HG02642 (cell line): Measurements from ENCODE around the gene CCDC167.
A peak's percentile ranks its signal among the peaks of the same experiment; 100 is the strongest.

ENCODE experiments used
- ATAC-seq: cut with Tn5 transposase; IDR thresholded peaks from one replicate; pipeline ENCODE4 v1.9.1; 2021; ENCODE audit warnings: mild to moderate bottlenecking; ENCODE audit not compliant: unreplicated experiment, poor library complexity

Gene CCDC167

GRCh38 chr6:37491171-37491829, 8.4 kb downstream of the CCDC167 start:
- ATAC-seq: no peak

- ATAC-seq: no peak
These were observed 9.0 kb downstream of the CCDC167 start for GRCh38 chr6:37490536-37491170.

- no peak for ATAC-seq
These were observed 9.9 kb downstream of the CCDC167 start for GRCh38 chr6:37489697-37490336.

- no peak for ATAC-seq
These were observed 11.2 kb downstream of the CCDC167 start for GRCh38 chr6:37488476-37488875.

- no peak for ATAC-seq
These were observed 11.9 kb downstream of the CCDC167 start for GRCh38 chr6:37487591-37488380.

DNA sequence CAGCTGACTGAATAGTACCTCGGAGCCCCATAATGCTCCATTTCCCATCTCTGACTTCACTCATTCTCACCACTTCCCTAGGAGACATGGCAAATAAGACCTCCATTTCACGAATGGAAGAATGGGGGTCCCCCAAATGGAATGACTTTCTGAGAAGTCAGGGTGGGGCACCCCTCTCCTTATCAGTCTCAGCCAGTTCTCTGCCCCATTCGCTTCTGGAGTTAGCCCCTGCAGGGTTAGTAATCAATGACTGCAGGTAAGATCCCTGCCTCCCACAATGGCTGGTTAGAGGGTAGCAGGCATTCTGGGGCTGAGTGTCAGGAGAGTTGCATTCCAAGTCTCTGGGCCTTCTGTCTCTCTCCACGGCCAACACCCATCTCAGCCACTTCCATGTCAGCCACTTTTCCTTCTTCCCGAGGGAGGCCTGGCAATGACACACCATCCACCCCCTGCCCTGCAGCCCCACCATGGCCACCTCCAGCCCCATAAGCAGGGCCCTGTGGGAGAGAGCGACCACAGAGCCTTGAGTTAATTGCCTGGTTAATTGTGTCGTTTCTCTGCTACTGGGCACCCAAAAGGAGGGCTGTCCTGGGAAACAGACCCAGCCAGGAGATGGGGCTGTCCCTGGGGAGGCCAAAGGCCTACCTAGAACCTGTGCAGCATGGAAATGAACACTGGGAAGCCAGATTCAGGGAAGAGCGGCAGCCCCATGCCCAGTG, 13.4 kb downstream of the CCDC167 start:
- ATAC-seq: no peak

DNA sequence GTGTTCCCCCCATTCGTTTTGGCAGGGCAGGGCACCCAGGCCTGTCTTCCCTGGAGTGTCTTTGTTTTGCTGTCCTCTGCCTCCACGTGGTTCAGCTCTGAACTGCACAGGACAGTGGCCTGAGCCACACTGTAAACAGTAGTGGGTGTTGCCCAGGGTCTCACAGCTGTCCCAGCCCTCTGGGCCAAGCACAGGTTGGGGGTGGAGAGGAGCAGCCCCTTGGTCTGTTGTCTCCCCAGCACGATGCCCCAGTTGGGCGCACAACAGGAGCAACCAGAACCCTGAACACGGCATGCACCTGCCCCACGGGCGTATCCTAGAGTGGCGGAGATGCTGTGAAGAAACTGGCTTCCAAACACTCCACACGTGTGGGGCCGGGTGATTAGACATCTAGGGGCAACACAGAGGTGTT, 14.4 kb downstream of the CCDC167 start:
- ATAC-seq: no peak

DNA sequence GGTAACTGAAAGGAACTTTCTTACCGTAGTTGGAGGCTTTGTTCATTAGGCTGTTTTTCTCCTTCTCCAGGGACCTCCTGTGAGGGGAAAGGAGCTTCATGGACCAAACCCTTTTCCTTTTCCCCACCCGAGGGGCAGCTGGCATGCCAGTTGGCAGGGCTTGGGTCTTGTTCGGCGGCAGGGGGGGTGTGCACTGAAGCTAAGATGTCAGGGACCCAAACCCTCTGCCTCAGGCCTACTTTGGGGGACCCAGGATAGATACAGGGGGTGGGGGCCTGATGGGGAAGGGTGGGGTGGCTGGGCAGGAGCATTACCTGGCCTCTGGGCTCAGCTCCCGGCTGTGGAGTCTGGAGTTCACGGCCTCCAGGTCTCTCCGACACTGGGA, 14.9 kb downstream of the CCDC167 start:
- ATAC-seq: no peak

DNA sequence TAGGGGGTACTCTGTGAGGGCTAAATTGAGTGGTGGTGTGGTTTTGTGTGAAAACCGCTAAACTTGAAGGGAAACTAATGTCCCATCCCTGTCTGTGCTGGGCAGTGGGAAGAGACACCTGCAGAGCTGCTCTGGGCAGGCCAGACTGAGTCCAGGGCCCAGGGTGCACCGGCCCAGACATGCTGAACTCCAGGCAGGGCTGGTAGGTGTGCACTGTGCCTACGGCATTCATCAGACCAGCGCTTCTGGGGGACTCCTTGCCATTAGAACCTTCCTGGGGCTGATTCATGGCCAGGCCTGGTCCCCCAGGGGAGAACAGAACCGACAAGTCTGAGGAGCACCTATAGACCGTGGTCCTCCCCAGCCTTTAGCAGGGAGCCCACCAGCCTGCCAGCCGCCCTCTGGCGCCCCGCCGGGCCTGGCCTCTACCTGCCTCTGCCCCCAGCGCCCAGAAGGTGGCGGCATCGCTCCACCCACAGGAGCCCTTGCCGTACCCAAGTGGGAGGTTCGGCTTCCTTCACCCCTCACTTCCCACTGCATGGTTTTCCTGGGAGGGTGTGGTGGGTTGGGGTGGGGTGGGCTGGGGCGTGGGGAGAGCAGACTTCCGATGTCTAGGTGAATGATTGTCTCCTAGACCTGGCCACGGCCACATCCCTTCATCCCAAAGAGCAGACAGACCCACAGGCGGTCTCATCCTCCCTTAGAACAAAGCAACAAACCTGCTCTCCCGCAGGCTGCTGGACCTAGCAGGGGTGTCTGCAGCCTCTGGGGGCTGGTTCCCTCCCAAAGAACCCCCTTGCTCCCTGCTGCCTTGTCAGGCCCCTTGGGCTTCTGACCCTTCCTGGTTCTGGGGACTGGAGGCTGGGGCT, 15.5 kb downstream of the CCDC167 start:
- peak; percentile 45 for ATAC-seq

GRCh38 chr6:37483252-37483901, 16.3 kb downstream of the CCDC167 start:
- no peak for ATAC-seq

- no peak for ATAC-seq
These were observed 17.0 kb downstream of the CCDC167 start for GRCh38 chr6:37482606-37483251.

DNA sequence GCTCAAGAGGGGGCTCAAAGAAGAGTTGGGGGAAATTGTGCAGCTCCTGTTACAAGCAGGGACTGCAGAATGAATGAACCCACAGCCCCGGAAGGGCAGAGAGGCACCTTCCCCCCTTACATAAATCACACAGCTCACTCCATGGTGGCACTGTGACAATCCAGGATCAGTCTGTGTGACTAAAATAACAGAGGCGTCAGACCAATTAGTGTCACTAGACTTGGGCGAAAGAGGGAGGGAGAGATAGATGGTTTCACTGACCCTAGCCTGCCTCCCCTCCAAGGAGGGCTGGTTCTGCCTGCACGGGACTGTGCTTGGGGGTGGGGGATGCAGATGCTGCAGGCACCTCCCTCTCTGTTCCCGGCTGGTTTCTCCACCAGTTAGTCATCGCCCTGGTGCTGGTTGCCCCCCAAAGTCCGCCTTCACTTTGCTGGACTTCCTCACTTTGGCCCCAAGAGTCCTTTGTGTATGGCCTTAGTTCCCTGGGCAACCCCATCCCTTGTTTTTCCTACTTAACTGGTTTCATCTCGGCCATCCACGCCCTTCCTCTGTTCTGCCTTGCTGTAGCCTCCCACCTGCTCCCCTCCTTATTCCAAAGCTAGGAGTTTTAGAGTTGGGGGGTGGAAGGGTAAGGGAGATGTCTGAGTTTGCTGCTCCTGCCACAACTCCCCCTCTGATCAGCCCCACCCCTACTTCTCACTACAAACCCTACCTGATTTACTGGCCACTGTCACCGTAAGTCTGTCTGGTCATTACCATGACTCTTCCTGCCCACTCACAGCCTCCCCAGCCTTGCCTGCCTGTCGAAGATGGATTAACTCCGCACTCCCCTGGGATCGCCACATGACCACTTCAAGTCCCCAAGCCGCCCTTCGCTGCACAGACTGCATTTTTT, 17.7 kb downstream of the CCDC167 start:
- no peak for ATAC-seq

DNA sequence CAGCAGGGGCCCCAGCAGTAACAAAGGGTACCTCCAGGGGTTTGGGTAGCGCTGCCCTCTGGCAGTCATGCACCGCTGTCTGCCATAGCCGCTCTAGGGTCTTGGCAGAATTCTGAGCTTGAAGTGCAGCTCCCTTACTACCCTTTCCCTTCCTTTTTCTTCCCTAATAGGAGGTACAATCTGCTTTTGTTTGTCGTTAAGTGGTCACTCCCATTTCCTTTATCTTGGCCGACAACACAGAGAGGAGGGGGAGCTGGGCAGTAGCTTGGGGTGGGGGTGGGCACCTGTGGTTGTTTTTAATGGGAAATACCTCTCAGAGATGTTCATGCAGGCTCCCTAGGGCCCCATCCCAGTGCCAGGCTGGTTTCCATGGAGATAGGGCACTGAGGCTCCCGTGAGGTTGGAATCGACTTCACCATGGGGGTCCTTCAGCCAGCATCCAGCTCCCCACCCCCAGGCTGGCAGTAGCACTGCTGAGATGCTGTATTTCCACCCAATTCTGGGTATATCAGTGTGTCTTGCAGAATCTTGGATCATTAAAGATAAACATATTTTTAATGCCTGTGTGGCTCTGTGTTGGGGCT, 18.6 kb downstream of the CCDC167 start:
- no peak for ATAC-seq

DNA sequence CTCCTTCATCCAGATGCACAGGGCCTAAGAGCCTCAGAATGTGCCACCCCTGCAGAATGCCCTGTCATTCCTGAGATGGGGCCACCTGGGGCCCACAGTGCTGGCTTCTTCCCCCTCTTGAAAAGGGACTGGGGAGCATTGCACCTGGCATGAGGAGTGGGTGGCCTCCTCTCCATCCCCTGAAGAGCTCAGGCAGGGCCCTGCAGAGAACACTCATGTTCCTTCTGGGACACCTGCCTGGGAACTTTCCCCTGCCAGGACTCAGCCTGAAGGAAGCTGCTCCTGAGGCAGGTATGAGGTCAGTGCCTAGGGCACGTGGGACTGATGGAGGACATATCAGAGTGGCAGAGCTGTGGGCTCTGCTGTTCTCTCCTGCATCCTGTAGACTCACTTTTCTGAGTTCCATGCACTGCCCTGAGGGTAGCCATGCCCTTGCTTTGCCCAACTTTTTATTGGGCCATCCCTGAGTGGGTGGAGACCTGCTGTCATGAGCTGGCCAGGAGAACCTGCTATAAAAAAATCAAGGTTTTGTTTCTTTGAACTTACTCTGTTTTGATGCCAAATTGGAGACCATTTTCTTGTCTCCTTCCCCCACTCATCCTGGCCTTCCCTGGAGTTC, 19.5 kb downstream of the CCDC167 start:
- ATAC-seq: no peak

GRCh38 chr6:37479266-37479854, 20.3 kb downstream of the CCDC167 start:
- ATAC-seq: no peak

GRCh38 chr6:37478827-37479226, 20.9 kb downstream of the CCDC167 start:
- no peak for ATAC-seq
